Lower lobe of right lung (tissue), 2 donors: ENCODE results near the gene SPATA16. TPM values are rescaled to one million over a fixed set of nuclear protein-coding genes. Genes with fewer than 3 reads are reported as not detected.

Experiments
- ATAC-seq, 2 donors: fragments of 200-7000 bp; cut with Tn5 transposase; one replicate each; pipeline ENCODE4 v1.9.1; 2020 to 2022; ENCODE audit warnings: mild to moderate bottlenecking in 2 of 2, moderate library complexity in 2 of 2
- DNase-seq: peaks from one replicate; pipeline ENCODE4 v3.0.0-alpha.2; 2020
- H3K27ac ChIP-seq: fragments of 200-600 bp; one replicate; pipeline ENCODE4 v1.8.0; 2022
- H3K27me3 ChIP-seq: fragments of 200-600 bp; one replicate; pipeline ENCODE4 v1.8.0; 2022; ENCODE audit warnings: low read depth
- H3K36me3 ChIP-seq: fragments of 200-600 bp; one replicate; pipeline ENCODE4 v1.8.0; 2022; ENCODE audit warnings: mild to moderate bottlenecking
- H3K4me1 ChIP-seq: fragments of 200-600 bp; one replicate; pipeline ENCODE4 v1.8.0; 2022
- H3K4me3 ChIP-seq: fragments of 200-600 bp; one replicate; pipeline ENCODE4 v1.8.0; 2022; ENCODE audit warnings: mild to moderate bottlenecking
- H3K9me3 ChIP-seq: fragments of 200-600 bp; one replicate; pipeline ENCODE4 v1.8.0; 2022
- CTCF ChIP-seq: fragments of 200-600 bp; IDR thresholded peaks from one replicate; pipeline ENCODE4 v1.8.0; 2022; ENCODE audit warnings: antibody characterized with exemption, mild to moderate bottlenecking
- intact Hi-C: fragments of 100-400 bp; cut with DNase I; formaldehyde crosslinking; loops from one replicate; pipeline ENCODE4 v1.11.0; 2022
- total RNA-seq: library from RNA; stranded (reverse); fragmentation: NEBNext Ultra II Directional; extraction: Animal tissue kit (Norgen Biotek cat#: 25700); gene quantifications from one replicate; pipeline ENCODE4 v1.2.1, GENCODE V29; 2021
- donor health status: DM: no; HTN: yes; CAD: no; lungs with severe emphysema.

The SPATA16 gene
- total RNA-seq, 1 donor from 2014 or later = not detected

- Histone ChIP-seq H3K9me3 (no peaks in the 10 kb centered on the region), H3K36me3 (no peaks in the 10 kb centered on the region), H3K4me3 (no peak overlapping the region), H3K27me3 (no peaks in the 10 kb centered on the region), H3K4me1 (no peaks in the 10 kb centered on the region), H3K27ac (no peak overlapping the region)
- no peak for ATAC-seq
- intact Hi-C loops = no loop called here
- no peak for TF ChIP-seq CTCF
- no peak for DNase-seq
Observed at GRCh38 chr3:172981407-172981983, 159.5 kb downstream of the SPATA16 start.

GRCh38 chr3:172980849-172981248, 160.2 kb downstream of the SPATA16 start:
- intact Hi-C loops = no loop called here
- Histone ChIP-seq H3K9me3 (no peaks in the 10 kb centered on the region), H3K4me3 (no peak overlapping the region), H3K4me1 (no peaks in the 10 kb centered on the region), H3K36me3 (no peaks in the 10 kb centered on the region), H3K27ac (no peak overlapping the region), H3K27me3 (no peaks in the 10 kb centered on the region)
- DNase-seq (no peak), ATAC-seq (no peak)
- TF ChIP-seq CTCF = no peak

GRCh38 chr3:172977696-172978095, 163.3 kb downstream of the SPATA16 start:
- intact Hi-C loops = no loop called here
- no peak for TF ChIP-seq CTCF
- Histone ChIP-seq H3K36me3 (no peaks in the 10 kb centered on the region), H3K4me3 (no peak overlapping the region), H3K27me3 (no peaks in the 10 kb centered on the region), H3K9me3 (no peaks in the 10 kb centered on the region), H3K4me1 (no peaks in the 10 kb centered on the region), H3K27ac (no peak overlapping the region)
- DNase-seq (no peak), ATAC-seq (no peak)

GRCh38 chr3:172974969-172975368, 166.1 kb downstream of the SPATA16 start:
- no peaks in the 10 kb centered on the region for H3K9me3 ChIP-seq
- H3K27ac ChIP-seq = no peak overlapping the region
- TF ChIP-seq CTCF = no peak
- H3K4me3 ChIP-seq = no peak overlapping the region
- intact Hi-C loops = no loop called here
- H3K27me3 ChIP-seq = no peaks in the 10 kb centered on the region
- H3K36me3 ChIP-seq = no peaks in the 10 kb centered on the region
- DNase-seq = no peak
- no peak for ATAC-seq
- H3K4me1 ChIP-seq = no peaks in the 10 kb centered on the region

GRCh38 chr3:172973799-172974198, 167.2 kb downstream of the SPATA16 start:
- ATAC-seq (no peak), DNase-seq (no peak)
- Histone ChIP-seq H3K4me1 (no peaks in the 10 kb centered on the region), H3K36me3 (no peaks in the 10 kb centered on the region), H3K27ac (no peak overlapping the region), H3K4me3 (no peak overlapping the region), H3K27me3 (no peaks in the 10 kb centered on the region), H3K9me3 (no peaks in the 10 kb centered on the region)
- TF ChIP-seq CTCF = no peak
- intact Hi-C loops = no loop called here

- no peak overlapping the region for H3K4me3 ChIP-seq
- no peaks in the 10 kb centered on the region for H3K36me3 ChIP-seq
- no peaks in the 10 kb centered on the region for H3K4me1 ChIP-seq
- DNase-seq = no peak
- no peaks in the 10 kb centered on the region for H3K27me3 ChIP-seq
- TF ChIP-seq CTCF = no peak
- H3K27ac ChIP-seq = no peak overlapping the region
- intact Hi-C loops = no loop called here
- no peaks in the 10 kb centered on the region for H3K9me3 ChIP-seq
- ATAC-seq = no peak
Observed at GRCh38 chr3:172972717-172973116, 168.3 kb downstream of the SPATA16 start.
